ENCODE measurements around the gene AKTIP.

AKTIP gene

GRCh38 chr16:53498984-53499383 lies 4.0 kb downstream of the AKTIP start:
- POLR2A ChIA-PET (ENCODE audit: low non-redundant PET) = no interaction called here
- H3K27ac ChIP-seq = no peak overlapping the region
- CTCF ChIA-PET = interaction anchor here (0.7 kb wide), 1 partner anchor 16 kb away, joined by 3 read pairs; no protein-coding TSS in a partner anchor
- no peak for TF ChIP-seq CTCF (conservative IDR thresholded peaks at IDR 0.05; ENCODE audit: low read depth)
- DNase-seq (ENCODE audit: low spot score) = no peak

GRCh38 chr16:53495325-53495724 lies 7.7 kb downstream of the AKTIP start:
- CTCF ChIA-PET = no interaction called here
- TF ChIP-seq CTCF (conservative IDR thresholded peaks at IDR 0.05; ENCODE audit: low read depth) = no peak
- POLR2A ChIA-PET (ENCODE audit: low non-redundant PET) = no interaction called here
- H3K27ac ChIP-seq = no peak overlapping the region
- DNase-seq (ENCODE audit: low spot score) = no peak

GRCh38 chr16:53494636-53495035 lies 8.4 kb downstream of the AKTIP start:
- DNase-seq (ENCODE audit: low spot score) = no peak
- TF ChIP-seq CTCF (conservative IDR thresholded peaks at IDR 0.05; ENCODE audit: low read depth) = no peak
- ChIA-PET CTCF (no interaction called here), POLR2A (ENCODE audit: low non-redundant PET) (no interaction called here)
- H3K27ac ChIP-seq = no peak overlapping the region

GRCh38 chr16:53492503-53492902 lies 10.5 kb downstream of the AKTIP start:
- no peak overlapping the region for H3K27ac ChIP-seq
- TF ChIP-seq CTCF (conservative IDR thresholded peaks at IDR 0.05; ENCODE audit: low read depth) = no peak
- ChIA-PET POLR2A (ENCODE audit: low non-redundant PET) (no interaction called here), CTCF (no interaction called here)
- DNase-seq (ENCODE audit: low spot score) = no peak

- no peak for TF ChIP-seq CTCF (conservative IDR thresholded peaks at IDR 0.05; ENCODE audit: low read depth)
- H3K27ac ChIP-seq = no peak overlapping the region
- CTCF ChIA-PET = interaction anchor here (0.6 kb wide), 1 partner anchor 35 kb away, joined by 3 read pairs; no protein-coding TSS in a partner anchor
- POLR2A ChIA-PET (ENCODE audit: low non-redundant PET) = no interaction called here
- DNase-seq (ENCODE audit: low spot score) = no peak
Observed at GRCh38 chr16:53489755-53490154, 13.3 kb downstream of the AKTIP start.

- ChIA-PET POLR2A (ENCODE audit: low non-redundant PET) (no interaction called here), CTCF (no interaction called here)
- no peak overlapping the region for H3K27ac ChIP-seq
- TF ChIP-seq CTCF (conservative IDR thresholded peaks at IDR 0.05; ENCODE audit: low read depth) = no peak
- DNase-seq (ENCODE audit: low spot score) = no peak
Observed at GRCh38 chr16:53486230-53486629, 16.8 kb downstream of the AKTIP start.

GRCh38 chr16:53484542-53484941 lies 18.5 kb downstream of the AKTIP start:
- CTCF ChIA-PET = interaction anchor here (0.7 kb wide), 1 partner anchor 9 kb away, joined by 5 read pairs; no protein-coding TSS in a partner anchor
- H3K27ac ChIP-seq = no peak overlapping the region
- POLR2A ChIA-PET (ENCODE audit: low non-redundant PET) = no interaction called here
- no peak for DNase-seq (ENCODE audit: low spot score)
- no peak for TF ChIP-seq CTCF (conservative IDR thresholded peaks at IDR 0.05; ENCODE audit: low read depth)

Measured in RWPE1 (cell line).